A549 (cell line): ENCODE measurements around the gene TRIM75. TPM values are rescaled to one million over a fixed set of nuclear protein-coding genes. Genes with fewer than 3 reads are reported as not detected.

Experiments
- ATAC-seq, 2 experiments: fragments of 200-7000 bp in 1 of 2; fragments of >200 bp in 1 of 2; cut with Nextera tagmentation in 1 of 2; cut with Tn5 transposase in 1 of 2; 3 replicates each; pipeline versions ENCODE4 v1.8.0 to v1.9.1; 2018 to 2020; ENCODE audit warnings: mild to moderate bottlenecking in 1 of 2, moderate library complexity in 1 of 2
- CTCF ChIA-PET: fragments of 300-600 bp; sonication (Branson Sonifier 250); formaldehyde crosslinking; extraction: SDS; loops from one replicate; lab custom pipeline; 2021; ENCODE audit warnings: antibody characterized with exemption, inconsistent platforms; lab: Yijun Ruan, JAX
- POLR2A ChIA-PET: fragments of 350-600 bp; formaldehyde crosslinking; extraction: SDS; loops from one replicate; lab custom pipeline; 2021; ENCODE audit warnings: antibody characterized with exemption, inconsistent platforms; lab: Yijun Ruan, JAX
- DNase-seq, 2 experiments: peaks; one replicate each; pipeline versions ENCODE4 v3.0.0 to v3.0.0-alpha.2; 2011 to 2016; ENCODE audit warnings: low read depth in 1 of 2, low spot score in 1 of 2
- FAIRE-seq: peaks from 2 replicates; lab custom pipeline; 2011; peaks lifted over from hg19 to GRCh38; lab: Jason Lieb, UNC
- H3K27ac ChIP-seq, 2 experiments: fragments of >200 bp; sonication (Bioruptor Twin); formaldehyde crosslinking; 3 replicates each; pipeline ENCODE4 v1.5.1; 2016 to 2017
- H3K4me1 ChIP-seq: fragments of >200 bp; sonication (Bioruptor Twin); formaldehyde crosslinking; 3 replicates; pipeline ENCODE4 v1.6.1; 2016
- H3K4me2 ChIP-seq: fragments of >200 bp; sonication (Bioruptor Twin); formaldehyde crosslinking; 3 replicates; pipeline ENCODE4 v1.6.1; 2016
- H3K4me3 ChIP-seq: fragments of >200 bp; sonication (Bioruptor Twin); formaldehyde crosslinking; 3 replicates; pipeline ENCODE4 v1.5.1; 2016
- H3K9me3 ChIP-seq: fragments of >200 bp; sonication (Bioruptor Twin); formaldehyde crosslinking; 3 replicates; pipeline ENCODE4 v1.6.1; 2016
- CBX8 ChIP-seq: fragments of 200-600 bp; sonication (generic); IDR thresholded peaks from 2 replicates; pipeline ENCODE4 v1.6.1; 2016
- CEBPB ChIP-seq, 2 experiments: fragments of >200 bp in 1 of 2; sonication (Bioruptor Twin) in 1 of 2; formaldehyde crosslinking in 1 of 2; IDR thresholded peaks; 2 replicates each; pipeline ENCODE4 v1.6.1; 2012 to 2016
- CHD4 ChIP-seq: fragments of 200-600 bp; sonication (generic); IDR thresholded peaks from 2 replicates; pipeline ENCODE4 v1.6.1; 2016; ENCODE audit warnings: antibody characterized with exemption, mild to moderate bottlenecking, borderline replicate concordance
- EHMT2 ChIP-seq: fragments of 200-600 bp; sonication (generic); IDR thresholded peaks from 2 replicates; pipeline ENCODE4 v1.6.1; 2016; ENCODE audit warnings: antibody characterized with exemption, low read depth, mild to moderate bottlenecking, moderate library complexity
- FOXS1 ChIP-seq: fragments of 250-450 bp; sonication (Bioruptor Pico); IDR thresholded peaks from 2 replicates; pipeline ENCODE4 v1.5.0; 2020; ENCODE audit warnings: mild to moderate bottlenecking, moderate library complexity
- GATA3 ChIP-seq: IDR thresholded peaks from 2 replicates; pipeline ENCODE4 v1.6.1; 2012; ENCODE audit warnings: borderline replicate concordance
- HDAC2 ChIP-seq: fragments of 200-600 bp; sonication (generic); IDR thresholded peaks from 2 replicates; pipeline ENCODE4 v1.6.1; 2016
- HES2 ChIP-seq: fragments of >200 bp; sonication (Bioruptor Twin); formaldehyde crosslinking; IDR thresholded peaks from 2 replicates; pipeline ENCODE4 v1.6.1; 2016
- HOXA7 ChIP-seq: fragments of 250-450 bp; sonication (Bioruptor Pico); IDR thresholded peaks from 2 replicates; pipeline ENCODE4 v1.5.0; 2020; ENCODE audit warnings: mild to moderate bottlenecking, moderate library complexity
- HOXB5 ChIP-seq: fragments of 250-450 bp; sonication (Bioruptor Pico); IDR thresholded peaks from 2 replicates; pipeline ENCODE4 v1.5.0; 2020; ENCODE audit warnings: mild to moderate bottlenecking, moderate library complexity
- JUN ChIP-seq, 2 experiments: fragments of >200 bp; sonication (Bioruptor Twin); formaldehyde crosslinking; IDR thresholded peaks; 2 replicates in 1 of 2; 3 replicates in 1 of 2; pipeline ENCODE4 v1.6.1; 2016 to 2017
- JUNB ChIP-seq: fragments of >200 bp; sonication (Bioruptor Twin); formaldehyde crosslinking; IDR thresholded peaks from 2 replicates; pipeline ENCODE4 v1.6.1; 2016
- KDM5A ChIP-seq: fragments of 200-600 bp; sonication (generic); IDR thresholded peaks from 2 replicates; pipeline ENCODE4 v1.6.1; 2016; ENCODE audit warnings: antibody characterized with exemption, mild to moderate bottlenecking
- MAX ChIP-seq: IDR thresholded peaks from 2 replicates; pipeline ENCODE4 v1.6.1; 2012
- MYC ChIP-seq: IDR thresholded peaks from 2 replicates; pipeline ENCODE4 v1.6.1; 2012; ENCODE audit warnings: mild to moderate bottlenecking, inconsistent platforms, low read length, improper control_type of control experiment, borderline replicate concordance
- NFE2L2 ChIP-seq: fragments of 150-350 bp; conservative IDR thresholded peaks from 2 replicates; pipeline ENCODE4 v1.6.1; 2014; ENCODE audit warnings: low read length
- NPAS2 ChIP-seq: fragments of 250-450 bp; sonication (Bioruptor Pico); IDR thresholded peaks from 2 replicates; pipeline ENCODE4 v1.8.0; 2022; ENCODE audit warnings: mild to moderate bottlenecking, moderate library complexity, borderline replicate concordance
- PHF8 ChIP-seq: fragments of 200-600 bp; sonication (generic); IDR thresholded peaks from 2 replicates; pipeline ENCODE4 v1.6.1; 2016; ENCODE audit warnings: low read depth, mild to moderate bottlenecking, antibody characterized with exemption, moderate library complexity, borderline replicate concordance
- POLR2A ChIP-seq: IDR thresholded peaks from 2 replicates; pipeline ENCODE4 v1.6.1; 2012; ENCODE audit warnings: mild to moderate bottlenecking, low read length
- RAD21 ChIP-seq, 2 experiments: fragments of >200 bp in 1 of 2; sonication (Bioruptor Twin) in 1 of 2; formaldehyde crosslinking in 1 of 2; IDR thresholded peaks in 1 of 2; conservative IDR thresholded peaks in 1 of 2; 2 replicates in 1 of 2; 3 replicates in 1 of 2; pipeline ENCODE4 v1.6.1; 2012 to 2018; ENCODE audit warnings: inconsistent platforms in 1 of 2
- RARB ChIP-seq: fragments of 250-450 bp; sonication (Bioruptor Pico); IDR thresholded peaks from 2 replicates; pipeline ENCODE4 v1.8.0; 2021; ENCODE audit warnings: mild to moderate bottlenecking, moderate library complexity
- RFX5 ChIP-seq: fragments of 450-650 bp; IDR thresholded peaks from 2 replicates; pipeline ENCODE4 v1.7.1; 2014; ENCODE audit warnings: antibody characterized with exemption, mild to moderate bottlenecking, moderate library complexity
- RNF2 ChIP-seq: fragments of 200-600 bp; sonication (generic); IDR thresholded peaks from 2 replicates; pipeline ENCODE4 v1.6.1; 2016; ENCODE audit warnings: low read depth, mild to moderate bottlenecking, antibody characterized with exemption, moderate library complexity, borderline replicate concordance
- SREBF2 ChIP-seq: fragments of 450-650 bp; IDR thresholded peaks from 2 replicates; pipeline ENCODE4 v1.6.1; 2014; ENCODE audit warnings: mild to moderate bottlenecking, moderate library complexity
- TP53 ChIP-seq: fragments of 250-450 bp; sonication (Bioruptor Pico); IDR thresholded peaks from 2 replicates; pipeline ENCODE4 v1.5.0; 2021; ENCODE audit warnings: mild to moderate bottlenecking, moderate library complexity
- ZSCAN20 ChIP-seq: fragments of 250-450 bp; sonication (Bioruptor Pico); IDR thresholded peaks from 2 replicates; pipeline ENCODE4 v1.8.0; 2022; ENCODE audit warnings: mild to moderate bottlenecking, moderate library complexity
- WGBS: methylation state at CpG from one replicate; pipeline ENCODE4 v1.1.6; 2017; ENCODE audit errors: missing lambda C conversion rate; 5-methylcytosine and 5-hydroxymethylcytosine counted together
- polyA plus RNA-seq, 4 experiments: library from polyadenylated mRNA; depleted of rRNA in 3 of 4; stranded (reverse); fragments of >200 nt; fragmentation: RNase III in 1 of 4; extraction: RNeasy Plus Mini Kit Qiagen cat#74134 plus additional on column Dnase treatment in 1 of 4; gene quantifications; 2 replicates in 3 of 4; 3 replicates in 1 of 4; pipeline ENCODE4 v1.2.3, GENCODE V29; 2011 to 2017
- TF ChIP-seq, protein P1 (sequence below): fragments of 150-350 bp; IDR thresholded peaks from 2 replicates; pipeline ENCODE4 v1.6.1; 2014; ENCODE audit warnings: low read depth, mild to moderate bottlenecking, low read length
- TF ChIP-seq, protein P2 (sequence below): fragments of 250-450 bp; sonication (Bioruptor Pico); IDR thresholded peaks from 2 replicates; pipeline ENCODE4 v1.5.0; 2021; ENCODE audit warnings: mild to moderate bottlenecking, moderate library complexity, borderline replicate concordance
- TF ChIP-seq, protein P3 (sequence below): fragments of 250-450 bp; sonication (Bioruptor Pico); IDR thresholded peaks from 2 replicates; pipeline ENCODE4 v1.5.0; 2020; ENCODE audit warnings: low read depth, mild to moderate bottlenecking, moderate library complexity

The TRIM75 gene
- polyA plus RNA-seq, 2 of the 4 experiments (the other 2 are of a cell fraction): not detected

- TF ChIP-seq PHF8 (no peak), RAD21 (conservative IDR thresholded peaks at IDR 0.05 in 1 of 2, IDR thresholded peaks at IDR 0.05 in 1 of 2) (no peak), KDM5A (no peak), ZSCAN20 (CRISPR knock-in tag) (no peak), JUNB (no peak), CEBPB (IDR thresholded peaks at IDR 0.05) (no peak), HOXB5 (no peak), GATA3 (no peak), JUN (IDR thresholded peaks at IDR 0.05) (no peak), HES2 (no peak), HOXA7 (CRISPR knock-in tag) (no peak), CHD4 (no peak), RFX5 (no peak), CBX8 (no peak), HDAC2 (no peak)
- TF ChIP-seq, protein P1, sequence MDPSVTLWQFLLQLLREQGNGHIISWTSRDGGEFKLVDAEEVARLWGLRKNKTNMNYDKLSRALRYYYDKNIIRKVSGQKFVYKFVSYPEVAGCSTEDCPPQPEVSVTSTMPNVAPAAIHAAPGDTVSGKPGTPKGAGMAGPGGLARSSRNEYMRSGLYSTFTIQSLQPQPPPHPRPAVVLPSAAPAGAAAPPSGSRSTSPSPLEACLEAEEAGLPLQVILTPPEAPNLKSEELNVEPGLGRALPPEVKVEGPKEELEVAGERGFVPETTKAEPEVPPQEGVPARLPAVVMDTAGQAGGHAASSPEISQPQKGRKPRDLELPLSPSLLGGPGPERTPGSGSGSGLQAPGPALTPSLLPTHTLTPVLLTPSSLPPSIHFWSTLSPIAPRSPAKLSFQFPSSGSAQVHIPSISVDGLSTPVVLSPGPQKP: no peak
- TF ChIP-seq, protein P2, sequence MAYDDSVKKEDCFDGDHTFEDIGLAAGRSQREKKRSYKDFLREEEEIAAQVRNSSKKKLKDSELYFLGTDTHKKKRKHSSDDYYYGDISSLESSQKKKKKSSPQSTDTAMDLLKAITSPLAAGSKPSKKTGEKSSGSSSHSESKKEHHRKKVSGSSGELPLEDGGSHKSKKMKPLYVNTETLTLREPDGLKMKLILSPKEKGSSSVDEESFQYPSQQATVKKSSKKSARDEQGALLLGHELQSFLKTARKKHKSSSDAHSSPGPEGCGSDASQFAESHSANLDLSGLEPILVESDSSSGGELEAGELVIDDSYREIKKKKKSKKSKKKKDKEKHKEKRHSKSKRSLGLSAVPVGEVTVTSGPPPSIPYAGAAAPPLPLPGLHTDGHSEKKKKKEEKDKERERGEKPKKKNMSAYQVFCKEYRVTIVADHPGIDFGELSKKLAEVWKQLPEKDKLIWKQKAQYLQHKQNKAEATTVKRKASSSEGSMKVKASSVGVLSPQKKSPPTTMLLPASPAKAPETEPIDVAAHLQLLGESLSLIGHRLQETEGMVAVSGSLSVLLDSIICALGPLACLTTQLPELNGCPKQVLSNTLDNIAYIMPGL (CRISPR knock-in tag): no peak
- TF ChIP-seq, protein P3, sequence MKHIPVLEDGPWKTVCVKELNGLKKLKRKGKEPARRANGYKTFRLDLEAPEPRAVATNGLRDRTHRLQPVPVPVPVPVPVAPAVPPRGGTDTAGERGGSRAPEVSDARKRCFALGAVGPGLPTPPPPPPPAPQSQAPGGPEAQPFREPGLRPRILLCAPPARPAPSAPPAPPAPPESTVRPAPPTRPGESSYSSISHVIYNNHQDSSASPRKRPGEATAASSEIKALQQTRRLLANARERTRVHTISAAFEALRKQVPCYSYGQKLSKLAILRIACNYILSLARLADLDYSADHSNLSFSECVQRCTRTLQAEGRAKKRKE: no peak
- TF ChIP-seq, all 56 proteins: peak for 0
- WGBS: 70% methylated on average over 7 of the region's 7 CpGs
- FAIRE-seq: no peak
- ATAC-seq: no peak
- H3K4me2 ChIP-seq: no peak overlapping the region
- CTCF ChIA-PET: no interaction called here
- no peaks in the 10 kb centered on the region for H3K9me3 ChIP-seq
- POLR2A ChIA-PET: no interaction called here
- H3K27ac ChIP-seq: no peak overlapping the region
- H3K4me3 ChIP-seq: no peak overlapping the region
- DNase-seq: no peak
- H3K4me1 ChIP-seq: no peaks in the 10 kb centered on the region
Measured at GRCh38 chr4:165027762-165028402, 25.8 kb upstream of the TRIM75 start.

GRCh38 chr4:165031436-165032211 lies 22.0 kb upstream of the TRIM75 start, which contains the start of gene TRIM60:
TSS of gene TRIM60 (plus strand) at chr4:165031999. CDS start at chr4:165040073, 8,074 bp downstream.
- POLR2A ChIA-PET: no interaction called here
- no peak for TF ChIP-seq SREBF2
- TF ChIP-seq JUNB: no peak
- TF ChIP-seq RNF2: no peak
- no peak for TF ChIP-seq TP53 (CRISPR knock-in tag)
- no peak for TF ChIP-seq MYC
- TF ChIP-seq FOXS1 (CRISPR knock-in tag): no peak
- no peak for TF ChIP-seq NPAS2 (CRISPR knock-in tag)
- TF ChIP-seq HOXB5: no peak
- TF ChIP-seq, protein P1: no peak
- no peak for TF ChIP-seq EHMT2
- TF ChIP-seq PHF8: no peak
- TF ChIP-seq MAX: no peak
- no peak for TF ChIP-seq RARB (CRISPR knock-in tag)
- TF ChIP-seq POLR2A: no peak
- TF ChIP-seq NFE2L2: no peak
- FAIRE-seq (no peak), ATAC-seq (no peak), DNase-seq (no peak)
- WGBS: 83% methylated on average over 37 of the region's 41 CpGs
- H3K9me3 ChIP-seq: no peaks in the 10 kb centered on the region
- no peak within 1 kb of the TSS for H3K4me3 ChIP-seq
- H3K4me2 ChIP-seq: no peak within 1 kb of the TSS
- H3K27ac ChIP-seq: no peak within 1 kb of the TSS
- CTCF ChIA-PET: interaction anchor here (1.1 kb wide), 1 partner anchor 16 kb away, joined by 3 read pairs; no protein-coding TSS in a partner anchor
- no peaks in the 10 kb centered on the region for H3K4me1 ChIP-seq
